Ovary (tissue), 9 donors: ENCODE results near the gene COL15A1. TPM values are rescaled to one million over a fixed set of nuclear protein-coding genes. Genes with fewer than 3 reads are reported as not detected.

Experiments used
- DNase-seq, 5 donors: peaks; one replicate each; pipeline ENCODE4 v3.0.0-alpha.2; 2019 to 2020
- H3K27ac ChIP-seq, 2 donors: fragments of 200-600 bp; one replicate each; pipeline versions ENCODE4 v1.5.1 to v1.8.0; 2019 to 2022
- H3K27me3 ChIP-seq: fragments of 200-600 bp; one replicate; pipeline ENCODE4 v1.8.0; 2022
- H3K36me3 ChIP-seq: fragments of 200-600 bp; sonication (generic); one replicate; pipeline ENCODE4 v1.5.1; 2019
- H3K4me1 ChIP-seq: one replicate; pipeline ENCODE4 v1.8.1; 2013; ENCODE audit warnings: mild to moderate bottlenecking, moderate library complexity; ENCODE audit not compliant: insufficient read depth
- H3K4me3 ChIP-seq: fragments of 200-600 bp; sonication (generic); one replicate; pipeline ENCODE4 v1.5.1; 2017
- H3K9me3 ChIP-seq, 2 donors: fragments of 200-600 bp in 1 of 2; sonication (generic) in 1 of 2; one replicate each; pipeline versions ENCODE4 v1.5.1 to v1.8.1; 2013 to 2019; ENCODE audit warnings: mild to moderate bottlenecking in 1 of 2, moderate library complexity in 1 of 2
- CTCF ChIP-seq, 3 donors: fragments of 450-650 bp in 2 of 3; fragments of 200-600 bp in 1 of 3; IDR thresholded peaks; one replicate each; pipeline versions ENCODE4 v1.5.1 to v1.8.0; 2016 to 2022; ENCODE audit warnings: antibody characterized with exemption in 3 of 3, mild to moderate bottlenecking in 1 of 3
- EP300 ChIP-seq: sonication (generic); formaldehyde crosslinking; IDR thresholded peaks from one replicate; pipeline ENCODE4 v1.6.1; 2017; ENCODE audit warnings: antibody characterized with exemption
- POLR2A ChIP-seq: fragments of 450-650 bp; IDR thresholded peaks from one replicate; pipeline ENCODE4 v1.6.1; 2017; ENCODE audit warnings: antibody characterized with exemption, mild to moderate bottlenecking, moderate library complexity
- WGBS, 3 donors: extraction: QIAGEN DNeasy Blood & Tissue Kit in 1 of 3; methylation state at CpG; one replicate each; pipeline versions ENCODE4 v1.1.5 to v1.1.7; 2013 to 2017; 5-methylcytosine and 5-hydroxymethylcytosine counted together
- intact Hi-C, 4 donors: fragments of 100-400 bp; cut with DNase I; formaldehyde crosslinking; loops; one replicate each; pipeline versions ENCODE4 v1.11.0 to v1.15.1; 2022 to 2023
- polyA plus RNA-seq, 2 donors: library from polyadenylated mRNA; stranded (reverse); fragments of 200-250 nt in 1 of 2; fragments of 350-450 nt in 1 of 2; fragmentation: Illumina TruSeq in 1 of 2; extraction: RNeasy Lipid Tissue Mini Kit (QIAGEN cat#74804) in 1 of 2; gene quantifications; one replicate each; pipeline ENCODE4 v1.2.3, GENCODE V29; 2013 to 2014
- total RNA-seq, 7 donors: library from RNA; depleted of rRNA in 2 of 7; stranded (reverse); fragments of >200 nt in 2 of 7; fragmentation: NEBNext Ultra II Directional in 3 of 7; extraction: Animal tissue kit (Norgen Biotek cat#: 25700) in 3 of 7; gene quantifications; one replicate each; pipeline versions ENCODE4 v1.1.0 to v1.2.4, GENCODE V29; 2016 to 2023
- donor health status: DM: no; HTN: no; CAD: no; lungs with moderate emphysema.
- donor health status: DM: no; HTN: no; CAD: no.
- donor health status: Bipolar disorder and iron deficiency.
- donor health status: DM: yes; HTN: yes; CAD: no.
- donor health status: DM: no; HTN: no; CAD: no.
- donor health status: DM: yes; HTN: yes; CAD: no.

COL15A1 gene
- total and polyA plus RNA-seq, 9 donors = 12.8 to 195 (median 48.6) TPM

- intact Hi-C loops = no loop called here
- DNase-seq = no peak
- WGBS, 3 donors = 92 to 94% (median 94%) methylated on average over 2 of the region's 2 CpGs
- H3K27me3 ChIP-seq = no peaks in the 10 kb centered on the region
- H3K4me3 ChIP-seq = no peak overlapping the region
- no peaks in the 10 kb centered on the region for H3K9me3 ChIP-seq
- H3K36me3 ChIP-seq = no peaks in the 10 kb centered on the region
- H3K4me1 ChIP-seq = peaks cover 12% of the 10 kb centered on the region
- H3K27ac ChIP-seq = no peak overlapping the region
- TF ChIP-seq POLR2A (no peak), CTCF (IDR thresholded peaks at IDR 0.05) (no peak), EP300 (no peak)
Measured at GRCh38 chr9:98912450-98912849, 31.3 kb upstream of the COL15A1 start.

GRCh38 chr9:98913044-98913443 lies 30.7 kb upstream of the COL15A1 start:
- Histone ChIP-seq H3K4me1 (peaks cover 15% of the 10 kb centered on the region), H3K4me3 (no peak overlapping the region), H3K27ac (no peak overlapping the region), H3K36me3 (no peaks in the 10 kb centered on the region), H3K27me3 (no peaks in the 10 kb centered on the region), H3K9me3 (no peaks in the 10 kb centered on the region)
- TF ChIP-seq CTCF (IDR thresholded peaks at IDR 0.05) (no peak), EP300 (no peak), POLR2A (no peak)
- intact Hi-C loops = no loop called here
- 64 to 85% (median 70%) methylated on average over 4 of the region's 4 CpGs for WGBS, 3 donors
- no peak for DNase-seq

DNA sequence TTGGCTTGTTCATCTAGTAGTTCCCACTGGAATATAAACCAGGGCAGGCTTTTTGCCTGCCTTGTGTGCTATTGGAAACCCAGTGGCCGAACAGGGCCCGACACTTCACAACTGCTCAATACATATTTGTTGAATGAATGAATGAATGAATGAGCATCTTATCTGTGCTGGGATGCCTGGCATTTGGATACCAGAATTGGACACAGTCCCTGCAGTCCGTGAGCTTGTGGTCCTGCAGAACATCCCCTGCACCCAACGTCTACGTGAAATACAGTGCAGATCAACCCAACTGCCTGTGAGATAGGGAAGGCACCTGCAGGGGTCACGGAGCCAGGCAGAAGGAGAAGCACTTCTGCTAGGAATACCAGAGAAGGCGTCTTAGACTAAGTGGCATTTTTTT lies 30.0 kb upstream of the COL15A1 start:
- WGBS, 3 donors = 95 to 96% (median 95%) methylated on average over 7 of the region's 7 CpGs

DNA sequence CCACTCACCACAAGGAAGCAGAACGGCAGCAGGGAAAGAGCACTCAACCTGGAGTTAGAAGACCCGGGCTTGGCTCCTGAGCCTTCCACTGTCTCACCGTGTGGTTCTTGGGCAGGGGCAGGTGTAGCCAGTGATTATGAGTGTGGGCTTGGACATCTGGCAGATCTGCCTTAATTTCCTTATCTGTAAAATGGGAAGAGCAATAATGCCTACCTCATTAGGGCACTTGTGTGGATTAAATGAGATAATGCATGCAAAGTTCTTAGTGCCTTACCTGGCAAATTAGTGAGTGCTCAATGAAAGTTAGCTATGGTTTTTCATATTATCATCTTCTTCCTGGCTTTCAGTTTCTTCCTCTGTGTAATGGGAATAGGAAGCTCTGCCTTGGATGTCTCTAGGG lies 28.1 kb upstream of the COL15A1 start:
- Histone ChIP-seq H3K4me1 (peaks cover 12% of the 10 kb centered on the region), H3K27me3 (no peaks in the 10 kb centered on the region), H3K27ac (no peak overlapping the region), H3K36me3 (no peaks in the 10 kb centered on the region), H3K9me3 (no peaks in the 10 kb centered on the region), H3K4me3 (no peak overlapping the region)
- WGBS, 3 donors = 93 to 96% (median 95%) methylated on average over 3 of the region's 3 CpGs
- intact Hi-C loops = no loop called here
- TF ChIP-seq EP300 (no peak), CTCF (IDR thresholded peaks at IDR 0.05) (no peak), POLR2A (no peak)
- DNase-seq = no peak

More for the DNA sequence above, 30.0 kb upstream of the COL15A1 start:
- no peak for DNase-seq
- Histone ChIP-seq H3K4me3 (no peak overlapping the region), H3K36me3 (no peaks in the 10 kb centered on the region), H3K9me3 (no peaks in the 10 kb centered on the region), H3K27me3 (no peaks in the 10 kb centered on the region), H3K27ac (no peak overlapping the region), H3K4me1 (peaks cover 14% of the 10 kb centered on the region)
- no peak for TF ChIP-seq EP300
- intact Hi-C loops = no loop called here

GRCh38 chr9:98916660-98917059 lies 27.0 kb upstream of the COL15A1 start:
- peaks cover 12% of the 10 kb centered on the region for H3K4me1 ChIP-seq
- intact Hi-C loops = no loop called here
- H3K27ac ChIP-seq = peak overlapping the region in 1 of 2 donors; percentile 66
- TF ChIP-seq POLR2A (no peak), EP300 (no peak), CTCF (IDR thresholded peaks at IDR 0.05) (no peak)
- 5 to 11% (median 7%) methylated on average over 9 of the region's 9 CpGs for WGBS, 3 donors
- H3K4me3 ChIP-seq = no peak overlapping the region
- peak; percentile 79 to 92 (median 87) for DNase-seq
- H3K36me3 ChIP-seq = no peaks in the 10 kb centered on the region
- no peaks in the 10 kb centered on the region for H3K27me3 ChIP-seq
- H3K9me3 ChIP-seq = no peaks in the 10 kb centered on the region
